ENCODE data around the gene TUBA4B.
"Not testable (repeated sequence)": the region's sequence is repeated elsewhere in the genome, so short reads cannot be mapped to it uniquely, and the experiment has no call there.

The TUBA4B gene

DNA sequence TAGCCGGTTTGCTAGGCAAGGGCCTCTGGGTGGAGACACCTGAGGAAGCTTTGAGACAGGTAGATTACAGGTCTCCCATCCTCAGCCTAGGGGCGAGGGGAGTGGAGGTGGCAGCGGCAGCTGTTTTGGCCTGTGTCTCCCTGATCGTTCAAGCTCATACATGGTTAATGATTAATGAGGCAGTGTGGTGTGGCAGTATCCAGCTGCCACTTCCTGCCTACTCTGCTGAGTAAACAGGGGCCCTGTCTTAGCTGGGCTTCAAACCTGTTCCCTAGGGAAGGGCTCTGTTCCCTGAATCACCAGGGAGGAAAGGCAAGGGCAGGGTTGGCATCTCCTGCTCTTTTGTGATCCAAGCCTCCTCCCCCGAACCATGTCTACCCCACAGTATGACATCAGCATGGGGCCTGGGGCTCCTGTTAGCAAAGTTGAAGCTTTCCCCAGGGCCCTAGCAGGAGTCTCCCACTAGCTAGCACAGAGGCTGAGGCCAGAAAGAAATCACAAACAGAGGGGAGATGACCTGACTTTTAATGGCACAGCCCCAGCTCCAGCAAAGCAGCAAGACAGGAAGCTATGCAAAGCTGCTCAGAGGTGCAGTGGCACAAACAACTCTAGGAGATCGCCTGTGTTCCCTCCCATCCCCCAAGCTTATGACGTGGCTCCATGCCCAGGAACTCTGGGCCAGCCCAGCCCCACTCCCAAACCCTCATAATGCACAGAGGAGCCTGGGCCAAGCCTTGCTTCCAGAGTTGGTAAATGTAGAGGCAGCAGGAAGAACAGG, 3.7 kb upstream of the TUBA4B start:
- peak; percentile 26 for DNase-seq

DNA sequence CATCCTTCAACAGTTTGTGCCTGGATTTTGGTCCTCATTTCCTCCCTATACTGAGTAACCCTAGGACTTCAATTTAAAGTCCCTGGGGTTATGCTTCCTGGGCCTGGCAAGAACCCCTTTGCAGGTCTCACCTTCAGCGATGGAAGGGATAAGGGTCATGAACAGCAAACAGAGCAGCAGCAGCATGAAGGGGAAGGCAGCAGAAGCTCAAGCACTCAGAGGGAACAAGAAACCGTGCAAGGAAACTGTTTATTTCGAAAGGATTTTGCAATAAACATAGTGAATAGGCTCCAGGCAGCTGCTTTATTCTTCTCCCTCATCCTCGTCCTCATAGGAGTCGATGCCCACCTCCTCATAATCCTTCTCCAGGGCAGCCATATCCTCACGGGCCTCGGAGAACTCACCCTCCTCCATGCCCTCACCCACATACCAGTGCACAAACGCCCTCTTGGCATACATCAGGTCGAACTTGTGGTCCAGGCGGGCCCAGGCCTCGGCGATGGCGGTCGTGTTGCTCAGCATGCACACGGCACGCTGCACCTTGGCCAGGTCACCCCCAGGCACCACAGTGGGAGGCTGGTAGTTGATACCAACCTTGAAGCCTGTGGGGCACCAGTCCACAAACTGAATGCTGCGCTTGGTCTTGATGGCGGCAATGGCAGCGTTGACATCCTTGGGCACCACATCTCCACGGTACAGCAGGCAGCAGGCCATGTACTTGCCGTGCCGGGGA, 2.8 kb upstream of the TUBA4B start:
- no peak for DNase-seq

DNA sequence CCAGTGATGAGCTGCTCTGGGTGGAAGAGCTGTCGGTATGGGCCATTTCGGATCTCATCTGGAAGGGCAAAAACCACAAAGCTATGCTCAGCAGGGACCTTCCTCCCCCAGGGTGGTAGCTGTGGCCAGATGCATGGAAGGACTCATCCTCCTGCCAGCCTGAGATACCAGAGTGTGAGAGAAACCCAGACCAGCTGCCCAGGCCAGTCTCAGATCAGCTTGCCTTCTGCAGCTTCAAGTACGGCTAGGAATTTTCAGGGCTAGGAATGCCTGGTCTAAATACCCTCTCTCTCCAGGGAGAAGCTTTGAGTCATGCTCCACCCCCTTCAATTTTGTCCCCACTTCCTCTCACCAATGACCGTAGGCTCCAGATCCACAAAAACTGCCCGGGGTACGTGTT, 1.4 kb upstream of the TUBA4B start:
- DNase-seq = no peak

DNA sequence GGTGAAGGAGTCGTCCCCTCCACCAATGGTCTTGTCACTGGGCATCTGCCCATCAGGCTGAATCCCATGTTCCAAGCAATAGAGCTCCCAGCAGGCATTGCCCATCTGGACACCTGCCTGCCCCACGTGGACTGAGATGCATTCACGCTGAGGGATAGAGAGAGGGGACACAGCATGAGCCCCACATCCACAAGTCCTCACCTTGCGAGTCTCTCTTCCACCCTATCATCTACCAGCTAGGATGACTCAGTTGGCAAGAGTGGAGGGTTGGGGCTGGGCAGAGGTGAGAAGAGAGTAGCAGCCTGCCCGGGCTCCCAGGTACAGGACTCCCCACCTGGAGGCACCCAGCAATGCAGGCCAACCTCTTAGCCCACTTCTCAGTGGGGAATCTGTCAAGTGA, 959 bp upstream of the TUBA4B start:
- DNase-seq = no peak

DNA sequence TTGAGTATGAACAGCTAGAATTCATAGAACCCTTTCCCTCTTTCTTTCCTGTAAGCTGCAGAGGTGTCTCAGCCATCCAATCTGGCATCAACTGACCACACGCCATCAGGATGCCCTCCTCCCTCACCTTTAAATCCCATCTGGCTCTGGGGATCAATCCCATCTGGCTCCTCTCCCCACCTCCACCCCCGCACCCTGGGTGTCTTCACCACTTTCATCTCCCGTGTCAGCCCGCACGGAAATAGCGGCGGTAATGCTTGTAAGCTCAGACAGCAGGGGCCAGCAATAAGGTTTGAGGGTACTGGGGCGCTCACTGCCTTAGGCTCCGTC, 508 bp upstream of the TUBA4B start:
- no peak for DNase-seq

DNA sequence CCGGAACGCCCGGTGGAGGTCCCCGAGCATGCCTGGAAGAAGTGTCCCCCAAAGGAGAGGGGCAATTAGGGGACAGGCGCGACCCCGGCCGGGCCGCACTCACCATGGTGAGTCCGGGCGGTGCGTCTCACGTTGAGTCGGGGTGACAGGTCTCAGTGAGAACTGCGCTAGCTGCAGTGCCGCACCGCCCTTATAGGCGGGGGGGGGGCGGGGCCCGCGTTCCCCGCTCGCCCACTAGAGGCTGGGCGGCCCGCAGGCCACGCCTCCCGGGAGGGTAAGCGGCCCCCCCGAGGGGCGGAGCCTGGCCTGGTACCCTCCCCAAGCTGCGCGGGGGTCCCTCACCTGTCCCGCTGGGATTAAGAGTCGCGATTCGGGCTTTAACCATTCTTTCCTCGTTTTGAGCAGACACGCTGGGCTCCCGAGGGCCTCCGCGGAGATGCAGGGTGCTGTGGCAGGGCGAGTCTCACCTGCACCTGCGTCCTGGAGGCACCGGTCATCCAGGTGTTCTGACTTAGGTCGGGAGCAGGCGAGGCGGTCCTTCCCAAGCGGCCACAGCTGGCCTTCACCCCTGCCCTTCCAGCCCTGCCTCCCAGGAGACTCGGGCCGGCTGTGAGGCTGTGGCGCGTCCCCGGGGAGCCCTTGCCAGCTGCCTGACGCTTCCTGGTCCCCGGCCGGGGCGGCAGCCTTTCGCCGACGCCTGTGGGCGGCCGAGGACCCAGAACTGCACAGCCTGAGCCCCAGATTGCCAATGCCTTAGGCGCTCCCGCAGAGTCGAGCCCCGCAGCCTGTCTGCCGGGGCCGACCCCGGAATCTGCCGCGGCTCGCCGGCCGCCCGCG, 928 bp downstream of the TUBA4B start, which contains the start of gene TUBA4A:
TUBA4A (minus strand) TSS at position 166 of the 837 bp plus-strand sequence; CDS start at position 106, 60 bp downstream.
- DNase-seq = peak; percentile 68

DNA sequence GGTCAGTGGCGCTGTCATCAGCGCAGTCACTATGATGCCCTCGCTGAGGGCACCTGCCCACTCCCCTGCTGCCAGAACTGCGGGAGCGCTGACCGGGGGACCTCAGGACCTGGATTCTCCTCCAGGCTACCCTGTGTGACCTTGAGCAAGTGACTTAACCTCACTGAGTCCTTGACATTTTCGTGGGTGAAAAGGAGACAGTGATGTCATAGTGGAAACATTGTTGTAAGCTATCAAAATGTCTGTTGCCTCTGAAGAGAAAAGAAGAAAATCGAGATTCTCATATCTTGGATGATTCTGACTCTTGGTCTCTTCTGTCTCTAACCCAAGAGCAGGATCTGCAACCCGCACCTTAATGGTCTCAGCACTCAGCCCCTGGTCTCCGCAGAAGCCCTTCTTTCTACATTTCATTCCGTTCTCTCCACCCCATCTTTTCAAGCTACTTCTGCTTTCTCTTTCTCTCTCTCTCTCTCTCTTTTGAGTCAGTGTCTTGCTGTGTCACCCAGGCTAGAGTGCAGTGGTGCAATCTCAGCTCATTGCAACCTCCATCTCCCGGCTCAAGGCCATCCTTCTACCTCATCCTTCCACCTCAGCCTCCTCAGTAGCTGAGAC, 1.7 kb downstream of the TUBA4B start:
- DNase-seq = no peak

DNA sequence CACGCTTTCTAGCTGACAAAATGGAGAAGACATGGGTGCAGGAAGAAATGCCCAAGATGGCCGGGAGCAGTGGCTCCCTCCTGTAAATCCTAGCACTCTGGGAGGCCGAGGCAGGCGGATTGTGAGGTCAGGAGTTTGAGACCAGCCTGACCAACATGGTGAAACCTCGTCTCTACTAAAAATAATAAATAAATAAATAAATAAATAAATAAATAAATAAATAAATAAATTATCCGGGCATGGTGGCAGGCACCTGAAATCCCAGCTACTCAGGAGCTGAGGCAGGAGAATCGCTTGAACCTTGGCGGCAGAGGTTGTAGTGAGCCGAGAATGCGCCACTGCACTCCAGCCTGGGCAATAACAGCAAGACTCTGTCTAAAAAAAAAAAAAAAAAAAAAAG, 5.9 kb downstream of the TUBA4B start:
- DNase-seq = not testable (repeated sequence)

DNA sequence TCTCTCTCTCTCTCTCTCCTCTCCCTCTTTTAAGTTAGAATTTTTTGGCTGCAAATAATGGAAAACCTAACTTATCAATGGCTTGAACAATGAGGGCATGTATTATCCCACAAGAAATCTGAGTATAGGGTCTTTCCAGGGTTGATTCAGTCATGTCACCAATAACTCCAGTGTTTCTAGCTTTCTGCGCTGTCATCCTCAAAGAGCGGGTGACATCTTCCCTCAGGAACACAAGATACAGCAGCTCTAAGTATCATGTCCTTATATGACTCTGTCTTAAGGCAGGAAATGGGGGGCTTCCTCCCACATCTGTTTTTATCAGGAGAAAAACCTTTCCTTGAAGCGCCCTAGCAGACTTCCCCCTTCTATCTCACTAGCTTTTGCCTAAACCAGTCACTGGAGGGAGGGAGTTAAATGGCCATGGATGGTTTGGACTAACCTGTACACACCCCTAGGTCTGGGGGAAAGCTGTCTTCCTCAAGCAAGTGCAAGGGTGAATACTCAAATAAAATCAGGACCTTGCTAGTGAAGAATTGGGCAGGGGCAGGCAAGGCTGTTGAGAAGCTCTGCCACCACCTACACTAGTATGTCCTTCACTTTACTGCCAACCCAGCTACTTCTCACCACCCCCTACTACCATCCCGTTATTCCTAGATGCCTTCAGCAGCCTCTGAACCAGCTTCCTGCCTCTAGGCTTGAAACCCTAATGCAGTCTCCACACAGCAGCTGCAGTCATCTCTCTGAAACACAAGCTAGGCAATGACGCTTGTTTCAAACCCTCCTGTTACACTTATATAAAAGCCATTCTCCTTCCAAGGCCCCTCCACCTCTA, 8.2 kb downstream of the TUBA4B start:
- DNase-seq = no peak

DNA sequence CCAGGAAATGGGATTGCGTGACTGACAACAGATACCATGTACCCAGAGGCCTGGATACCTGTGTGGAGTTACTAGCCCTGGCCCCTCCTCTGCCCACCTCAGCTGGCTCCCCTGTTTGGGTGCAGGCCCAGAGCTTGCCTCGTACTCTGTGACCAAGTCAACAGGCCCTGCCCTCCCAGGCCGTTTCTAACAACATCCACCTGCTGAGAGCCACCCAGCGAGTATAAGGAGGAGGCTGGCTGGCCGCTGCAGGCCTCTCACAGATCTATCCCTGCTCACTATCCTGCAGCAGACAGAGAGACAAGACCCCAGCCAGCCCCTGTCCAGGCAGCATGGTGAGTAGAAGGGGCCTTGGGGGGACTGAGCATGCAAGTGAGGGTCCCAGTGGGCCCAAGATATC, 13.2 kb downstream of the TUBA4B start:
- DNase-seq = no peak

DNA sequence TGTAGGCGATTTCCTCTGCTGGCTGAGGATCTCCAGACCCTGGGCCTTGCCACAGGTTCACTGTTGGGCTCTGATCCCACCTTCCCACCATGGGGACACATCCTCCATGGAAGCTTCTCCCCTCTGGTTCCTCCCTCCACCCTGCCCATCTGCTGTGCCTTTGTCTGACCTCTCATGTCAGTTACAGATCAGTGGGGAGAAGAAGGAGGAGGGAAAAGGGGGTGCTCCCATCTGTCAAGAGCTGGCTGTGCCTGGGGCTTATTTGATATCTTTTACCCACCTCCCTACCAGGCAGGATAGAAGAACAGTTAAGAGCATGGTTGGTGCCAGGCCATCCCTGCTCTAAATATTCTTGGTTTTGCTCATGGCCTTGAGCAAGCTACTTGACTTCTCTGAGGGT, 13.8 kb downstream of the TUBA4B start:
- no peak for DNase-seq

DNA sequence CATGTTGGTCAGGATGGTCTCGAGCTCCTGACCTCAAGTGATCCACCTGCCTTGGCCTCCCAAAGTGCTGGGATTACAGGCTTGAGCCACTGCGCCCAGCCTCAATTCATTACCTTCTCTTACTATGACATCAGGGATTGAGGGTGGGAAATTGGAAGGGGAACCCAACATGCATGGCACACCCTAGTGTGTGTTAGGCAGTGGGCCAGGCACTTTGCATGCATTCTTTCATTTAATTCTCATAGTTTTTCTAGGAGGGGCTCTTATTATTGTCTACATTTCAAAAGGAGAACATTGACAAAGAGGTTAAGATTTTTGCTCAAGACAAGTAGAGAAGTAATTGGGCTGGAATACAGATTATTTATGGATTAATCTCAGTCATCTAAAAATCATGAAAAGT, 15.3 kb downstream of the TUBA4B start:
- DNase-seq = no peak

DNA sequence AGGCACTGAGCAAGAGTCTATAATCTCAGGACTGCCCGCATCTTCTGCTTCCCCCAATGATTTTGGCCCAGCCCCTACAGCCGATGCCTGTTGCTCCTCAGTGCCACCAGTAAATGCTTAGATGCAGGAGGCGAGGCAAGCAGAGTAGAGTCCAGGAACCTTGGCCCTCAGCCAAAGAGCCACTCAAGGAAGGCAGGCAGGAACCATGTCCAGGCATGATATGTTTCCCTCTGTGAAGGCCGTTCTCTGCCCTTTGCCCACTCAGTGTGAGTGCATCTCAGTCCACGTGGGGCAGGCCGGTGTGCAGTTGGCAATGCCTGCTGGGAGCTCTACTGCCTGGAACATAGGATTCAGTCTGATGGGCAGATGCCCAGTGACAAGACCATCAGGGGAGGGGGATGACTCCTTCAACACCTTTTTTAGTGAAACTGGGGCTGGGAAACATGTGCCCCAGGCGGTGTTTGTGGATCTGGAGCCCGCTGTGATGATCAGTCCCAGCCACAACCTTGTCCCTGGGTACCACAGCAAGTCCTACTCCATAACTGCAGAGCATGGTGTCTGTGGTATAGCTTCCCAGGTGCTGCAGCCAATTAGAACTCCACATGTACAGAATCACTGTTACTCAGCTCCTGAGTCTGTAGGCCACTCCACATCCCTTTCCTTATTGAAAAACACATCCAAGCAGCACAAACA, 16.5 kb downstream of the TUBA4B start:
- peak; percentile 76 for DNase-seq

DNA sequence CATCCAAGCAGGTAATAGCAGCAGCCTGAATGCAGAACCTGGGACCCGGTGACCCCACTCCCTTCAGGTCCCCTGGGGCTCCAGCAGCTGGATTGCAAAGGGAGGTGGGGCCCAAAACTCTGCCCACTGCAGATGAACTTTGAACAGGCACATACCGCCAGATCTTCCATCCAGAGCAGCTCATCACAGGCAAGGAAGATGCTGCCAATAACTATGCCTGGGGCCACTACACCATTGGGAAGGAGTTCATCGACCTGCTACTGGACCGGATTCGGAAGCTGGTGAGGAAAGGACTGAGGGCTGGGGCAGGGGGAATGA, 17.0 kb downstream of the TUBA4B start:
- no peak for DNase-seq

DNA sequence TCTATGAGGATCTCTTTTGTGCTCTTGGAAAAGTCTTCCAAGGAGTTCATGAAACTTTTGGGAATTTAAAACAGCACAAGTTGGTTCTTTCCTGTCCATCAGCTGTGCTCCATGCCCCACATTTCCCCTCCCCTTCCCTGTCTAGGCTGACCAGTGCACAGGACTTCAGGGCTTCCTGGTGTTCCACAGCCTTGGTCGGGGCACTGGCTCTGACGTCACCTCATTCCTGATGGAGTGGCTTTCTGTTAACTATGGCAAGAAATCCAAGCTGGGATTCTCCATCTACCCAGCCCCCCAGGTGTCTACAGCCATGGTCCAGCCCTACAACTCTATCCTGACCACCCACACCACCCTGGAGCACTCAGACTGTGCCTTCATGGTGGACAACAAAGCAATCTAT, 18.0 kb downstream of the TUBA4B start:
- no peak for DNase-seq

DNA sequence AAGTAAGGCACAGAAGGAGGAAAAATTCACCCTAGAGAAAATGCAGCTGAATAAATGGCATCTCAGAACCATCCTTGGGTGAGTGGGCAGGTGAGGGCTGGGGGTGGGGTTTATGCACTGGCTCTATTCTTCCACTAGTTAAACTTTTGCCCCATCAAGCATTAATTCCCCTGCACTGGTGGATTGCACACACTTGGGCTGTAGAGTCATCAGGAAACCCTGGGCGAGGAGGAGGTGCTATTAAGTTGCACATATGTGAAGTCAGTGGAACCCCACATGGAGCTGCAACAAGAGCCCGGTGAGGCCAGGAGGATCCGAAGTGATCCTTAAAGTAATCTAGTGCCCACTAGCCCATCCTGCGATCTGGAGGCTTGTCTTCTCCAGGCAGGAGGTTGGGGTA, 19.3 kb downstream of the TUBA4B start:
- DNase-seq = no peak

DNA sequence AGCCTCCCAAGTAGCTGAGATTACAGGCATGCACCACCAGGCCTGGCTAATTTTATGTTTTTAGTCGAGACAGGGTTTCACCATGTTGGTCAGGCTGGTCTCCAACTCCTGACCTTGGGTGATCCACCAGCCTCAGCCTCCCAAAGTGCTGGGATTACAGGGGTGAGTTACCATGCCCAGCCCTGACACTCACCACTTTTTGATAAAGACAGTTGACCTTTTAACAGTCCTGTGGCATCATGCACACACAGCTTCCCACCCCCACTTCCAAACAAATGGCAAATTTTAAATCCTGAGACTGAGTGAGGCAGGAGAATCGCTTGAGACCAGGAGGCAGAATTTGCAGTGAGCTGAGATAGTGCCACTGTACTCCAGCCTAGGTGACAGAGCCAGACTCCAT, 20.0 kb downstream of the TUBA4B start:
- DNase-seq = no peak

DNA sequence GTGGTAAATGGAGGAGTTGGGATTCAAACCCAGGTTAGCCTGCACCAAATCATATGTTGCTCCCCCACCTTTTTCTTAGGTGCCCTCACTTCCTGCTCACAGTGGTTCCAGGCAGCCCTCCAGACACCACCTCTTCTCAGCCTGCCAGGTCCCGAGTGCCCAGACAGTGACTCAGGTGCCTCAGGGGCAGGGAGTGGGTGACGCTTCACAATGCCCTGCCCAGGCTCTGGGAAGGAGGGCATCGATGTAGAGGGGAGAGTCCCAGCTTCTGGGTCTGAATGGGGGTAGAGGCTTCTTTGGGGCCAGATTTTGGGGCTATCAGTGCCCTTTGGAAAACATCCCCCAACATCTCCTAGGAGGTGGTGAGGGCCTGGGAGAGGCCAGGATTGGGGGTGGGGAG, 20.9 kb downstream of the TUBA4B start:
- no peak for DNase-seq

DNA sequence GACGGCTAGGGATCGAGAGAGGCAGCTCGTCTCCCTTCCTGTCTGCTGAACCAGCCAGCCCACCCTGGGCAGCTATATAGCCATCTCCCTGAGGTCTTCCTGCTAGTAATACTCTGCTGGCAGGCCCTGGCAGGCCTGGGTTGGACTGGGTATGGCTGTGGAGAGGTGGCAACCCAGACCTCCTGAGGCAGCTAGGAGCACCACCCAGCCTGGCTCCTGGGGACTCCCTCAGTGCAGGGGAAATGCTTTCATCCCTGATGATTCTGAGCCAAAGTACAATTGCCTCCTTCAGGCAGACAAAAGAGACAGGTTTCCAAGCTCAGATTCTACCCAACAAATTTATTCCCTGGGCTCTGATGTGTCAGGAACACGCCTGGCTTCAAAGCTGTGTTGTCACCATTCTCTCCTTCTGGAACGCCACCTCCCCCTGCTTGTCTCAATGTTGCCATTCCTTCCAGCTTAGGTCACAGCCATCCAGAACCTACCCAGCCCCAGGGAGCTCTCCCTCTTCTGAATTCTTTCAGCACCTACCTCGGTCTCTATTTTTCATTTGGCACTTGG, 21.4 kb downstream of the TUBA4B start:
- no peak for DNase-seq

DNA sequence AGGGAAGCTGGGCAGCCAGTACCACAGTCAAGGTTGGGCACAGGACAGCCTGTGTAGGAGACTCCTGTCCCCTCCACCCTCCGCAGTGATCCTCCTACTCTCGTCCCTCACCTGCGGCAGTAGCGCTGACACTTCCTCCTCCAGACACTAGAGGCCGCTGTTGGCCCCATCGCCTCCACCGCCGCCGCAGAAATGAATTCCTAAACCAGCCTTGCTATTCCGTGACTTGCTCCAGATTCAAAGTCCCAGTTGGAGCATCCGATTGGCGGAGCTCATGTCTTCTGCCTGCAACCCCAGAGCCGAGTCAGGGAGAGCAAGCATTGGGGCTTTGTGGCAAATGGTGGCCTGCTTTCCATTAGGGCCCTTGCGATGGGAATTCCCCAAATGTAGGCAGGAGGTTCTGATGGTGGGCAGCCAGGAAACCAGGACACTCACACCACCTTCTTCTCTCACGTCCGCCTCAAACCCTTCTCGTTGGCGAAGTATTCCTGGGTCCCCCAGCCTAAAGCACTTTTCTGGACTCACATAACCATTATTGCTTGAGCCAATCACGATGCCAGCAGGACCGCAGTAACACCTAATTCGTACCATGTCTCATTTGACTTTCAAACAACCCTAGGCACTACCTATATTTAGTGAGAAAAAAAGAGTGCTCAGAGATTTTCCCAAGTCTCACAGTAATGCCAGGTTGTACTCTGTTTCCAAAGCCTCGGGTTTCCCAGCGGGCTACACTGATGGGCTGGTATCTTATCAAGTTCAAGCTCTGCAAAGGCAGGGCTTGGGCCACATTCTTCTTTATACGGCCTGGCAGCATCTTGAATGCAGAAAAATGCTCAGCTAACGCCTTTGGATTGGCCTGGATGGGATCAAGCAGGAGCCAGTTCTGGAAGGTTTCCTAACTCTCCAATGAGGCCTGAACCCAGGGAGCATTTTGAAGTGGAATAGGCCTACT, 24.9 kb downstream of the TUBA4B start:
- peak; percentile 65 for DNase-seq
